Endothelial cell of umbilical vein (primary cell): Measurements from ENCODE around the gene P2RX2. TPM values are rescaled to one million over a fixed set of nuclear protein-coding genes. Genes with fewer than 3 reads are reported as not detected.

Experiments
- BruUV-seq: library from RNA; stranded (reverse); fragments of 400-500 nt; replicated peaks from 2 replicates; lab custom pipeline; 2021; lab: Mats Ljungman, UMichigan
- CTCF ChIA-PET: fragments of 300-600, 350-600 bp; sonication (Branson Sonifier 250); formaldehyde crosslinking; loops from one replicate; lab custom pipeline; 2021; ENCODE audit warnings: antibody characterized with exemption, inconsistent platforms; lab: Charles Lee
- POLR2A ChIA-PET: fragments of 300-600, 350-600 bp; sonication (Branson Sonifier 250); formaldehyde crosslinking; loops from one replicate; lab custom pipeline; 2021; ENCODE audit warnings: antibody characterized with exemption, inconsistent platforms; lab: Charles Lee
- DNase-seq: peaks from one replicate; pipeline ENCODE4 v3.0.0-alpha.2; 2011; ENCODE audit warnings: low read depth, low spot score
- FAIRE-seq: peaks from 2 replicates; lab custom pipeline; 2011; peaks lifted over from hg19 to GRCh38; lab: Jason Lieb, UNC
- H2AFZ ChIP-seq: 2 replicates; pipeline ENCODE4 v1.6.0; 2012; ENCODE audit warnings: low read depth, low read length, control low read depth, inconsistent platforms
- H3K27ac ChIP-seq: 2 replicates; pipeline ENCODE4 v1.5.1; 2011; ENCODE audit warnings: low read depth, mild to moderate bottlenecking, control low read depth, low read length, moderate library complexity; ENCODE audit not compliant: insufficient read depth
- H3K27me3 ChIP-seq, 2 experiments: 2 replicates each; pipeline versions ENCODE4 v1.6.0 to v1.6.1; 2011; ENCODE audit warnings: low read length in 2 of 2, mixed read lengths in 1 of 2; ENCODE audit not compliant: control insufficient read depth in 2 of 2, insufficient read depth in 2 of 2
- H3K36me3 ChIP-seq, 2 experiments: 2 replicates in 1 of 2; 3 replicates in 1 of 2; pipeline ENCODE4 v1.5.1; 2011; ENCODE audit warnings: low read length in 2 of 2, mild to moderate bottlenecking in 1 of 2, moderate library complexity in 1 of 2; ENCODE audit not compliant: control insufficient read depth in 2 of 2, insufficient read depth in 2 of 2; ENCODE audit errors: extremely low read depth in 1 of 2
- H3K4me1 ChIP-seq: 3 replicates; pipeline ENCODE4 v1.5.1; 2011; ENCODE audit warnings: mild to moderate bottlenecking, low read length; ENCODE audit not compliant: control insufficient read depth, insufficient read depth; ENCODE audit errors: extremely low read depth
- H3K4me2 ChIP-seq: 2 replicates; pipeline ENCODE4 v1.6.1; 2011; ENCODE audit warnings: low read length, control low read depth, mixed read lengths; ENCODE audit not compliant: insufficient read depth
- H3K4me3 ChIP-seq, 3 experiments: fragments of 200-600 bp in 1 of 3; sonication (generic), shearing (Covaris generic) in 1 of 3; replicated peaks in 1 of 3; 2 replicates each; pipeline ENCODE4 v1.5.1; 2011 to 2016; ENCODE audit warnings: control low read depth in 3 of 3, low read length in 3 of 3, mild to moderate bottlenecking in 2 of 3, inconsistent platforms in 1 of 3, low read depth in 1 of 3, moderate library complexity in 1 of 3; ENCODE audit not compliant: insufficient read depth in 1 of 3
- H3K79me2 ChIP-seq: 2 replicates; pipeline ENCODE4 v1.6.0; 2012; ENCODE audit warnings: low read length, inconsistent platforms; ENCODE audit not compliant: control insufficient read depth, insufficient read depth
- H3K9ac ChIP-seq: replicated peaks from 2 replicates; pipeline ENCODE3; 2011; ENCODE audit warnings: low read length, control low read depth; ENCODE audit not compliant: insufficient read depth; ENCODE audit errors: extremely low read depth
- H3K9me1 ChIP-seq: replicated peaks from 3 replicates; pipeline ENCODE4 v1.6.0; 2011; ENCODE audit warnings: mild to moderate bottlenecking, low read length; ENCODE audit not compliant: control insufficient read depth, insufficient read depth; ENCODE audit errors: extremely low read depth
- H3K9me3 ChIP-seq: replicated peaks from 2 replicates; pipeline ENCODE4 v1.5.1; 2012; ENCODE audit warnings: low read length, inconsistent platforms; ENCODE audit not compliant: control insufficient read depth, insufficient read depth
- H4K20me1 ChIP-seq: replicated peaks from 2 replicates; pipeline ENCODE3; 2011; ENCODE audit warnings: mild to moderate bottlenecking, low read length; ENCODE audit not compliant: control insufficient read depth, insufficient read depth; ENCODE audit errors: extremely low read depth
- CTCF ChIP-seq, 2 donors: IDR thresholded peaks; 1 replicate in 1 of 2; 2 replicates in 1 of 2; pipeline ENCODE4 v1.5.1; 2011; ENCODE audit warnings: low read length in 2 of 2, mild to moderate bottlenecking in 2 of 2, moderate library complexity in 2 of 2, control low read depth in 1 of 2, inconsistent platforms in 1 of 2, low read depth in 1 of 2; ENCODE audit not compliant: insufficient read depth in 1 of 2; ENCODE audit errors: extremely low read depth in 1 of 2
- EZH2 ChIP-seq: IDR thresholded peaks from 2 replicates; pipeline ENCODE4 v1.6.1; 2012; ENCODE audit warnings: borderline replicate concordance, low read depth, mild to moderate bottlenecking, moderate library complexity, low read length, inconsistent platforms; ENCODE audit not compliant: severe bottlenecking
- FOS ChIP-seq: IDR thresholded peaks from 2 replicates; pipeline ENCODE4 v1.6.1; 2011; ENCODE audit warnings: mild to moderate bottlenecking, low read length, moderate library complexity, borderline replicate concordance; ENCODE audit not compliant: insufficient read depth
- GATA2 ChIP-seq: IDR thresholded peaks from 2 replicates; pipeline ENCODE4 v1.7.0; 2011; ENCODE audit warnings: low read depth, mild to moderate bottlenecking, moderate library complexity, mixed read lengths, low read length; ENCODE audit not compliant: insufficient read length, insufficient read depth
- JUN ChIP-seq: IDR thresholded peaks from 2 replicates; pipeline ENCODE4 v1.6.1; 2011; ENCODE audit warnings: borderline replicate concordance, low read depth; ENCODE audit not compliant: insufficient read length, insufficient read depth
- MAX ChIP-seq: IDR thresholded peaks from 2 replicates; pipeline ENCODE4 v1.6.1; 2011; ENCODE audit not compliant: insufficient read depth, insufficient read length
- MYC ChIP-seq: IDR thresholded peaks from one replicate; pipeline ENCODE4 v1.6.1; 2011; ENCODE audit warnings: mild to moderate bottlenecking, low read depth, low read length
- POLR2A ChIP-seq: IDR thresholded peaks from 2 replicates; pipeline ENCODE4 v1.6.1; 2012; ENCODE audit warnings: low read depth, mild to moderate bottlenecking, control low read depth, low read length
- POLR2AphosphoS5 ChIP-seq: IDR thresholded peaks from 2 replicates; pipeline ENCODE4 v1.6.1; 2012; ENCODE audit warnings: low read depth, mild to moderate bottlenecking, control low read depth, low read length, moderate library complexity; ENCODE audit not compliant: insufficient read depth
- dilution Hi-C: fragments of 300-500 bp; cut with MboI; formaldehyde crosslinking; loops from one replicate; pipeline ENCODE4 v1.15.0; 2019; ENCODE audit warnings: low sequenced_read_pairs; ENCODE audit not compliant: extremely low pct_ligation_motif_present
- intact Hi-C: fragments of 100-400 bp; cut with micrococcal nuclease; formaldehyde crosslinking; loops from one replicate; pipeline ENCODE4 v1.10.0; 2022
- polyA plus RNA-seq, 4 experiments: library from polyadenylated mRNA; depleted of rRNA in 3 of 4; stranded (reverse) in 3 of 4; unstranded in 1 of 4; fragments of >200 nt; gene quantifications; 2 replicates each; pipeline versions ENCODE4 v1.2.1 to v1.2.3, GENCODE V29; 2011 to 2012; ENCODE audit warnings: missing spikeins in 1 of 4
- total RNA-seq: library from RNA; stranded (reverse); gene quantifications from 2 replicates; pipeline ENCODE4 v1.2.3, GENCODE V29; 2021

The P2RX2 gene
- total and polyA plus RNA-seq, 2 donors (not counting 3 experiments of a cell fraction or from before 2014, with no cell fraction given): not detected

- no peaks in the 10 kb centered on the region for H3K9me3 ChIP-seq
- no peaks in the 10 kb centered on the region for H3K79me2 ChIP-seq
- no peak overlapping the region for H3K4me2 ChIP-seq
- peaks cover 3 to 30% of the 10 kb centered on the region in 2 experiments for H3K27me3 ChIP-seq
- H3K9ac ChIP-seq: no peak overlapping the region
- ChIA-PET POLR2A (no interaction called here), CTCF (interaction anchor here (2.0 to 7.3 kb wide), 2 partner anchors 10 to 34 kb away, joined by 9 to 102 read pairs; partner anchors contain the start of gene P2RX2)
- no peaks in the 10 kb centered on the region for H4K20me1 ChIP-seq
- BruUV-seq: no TSS peak
- no peak for TF ChIP-seq MAX
- no peak for TF ChIP-seq MYC
- no peaks in the 10 kb centered on the region for H3K36me3 ChIP-seq
- no peak for FAIRE-seq
- H3K9me1 ChIP-seq: no peaks in the 10 kb centered on the region
- peaks cover 21% of the 10 kb centered on the region for H3K4me1 ChIP-seq
- no peak overlapping the region for H2AFZ ChIP-seq
- H3K4me3 ChIP-seq: no peak overlapping the region
- intact Hi-C loops (loop anchor here (1.0 kb wide), 1 partner anchor 10 kb away; no protein-coding TSS in a partner anchor), dilution Hi-C loops (no loop called here)
- no peak for DNase-seq
- H3K27ac ChIP-seq: no peak overlapping the region
These were observed 13.7 kb upstream of the P2RX2 start for GRCh38 chr12:132604668-132605441.

GRCh38 chr12:132605892-132606291 lies 12.7 kb upstream of the P2RX2 start:
- no peak overlapping the region for H3K9ac ChIP-seq
- TF ChIP-seq EZH2 (no peak), FOS (no peak), POLR2A (no peak), POLR2AphosphoS5 (no peak), MAX (no peak), CTCF (IDR thresholded peaks at IDR 0.05; ENCODE audit: extremely low read depth in 1 of 2, insufficient read depth in 1 of 2, low read depth in 1 of 2, low read length in 2 of 2) (no peak), MYC (no peak), JUN (no peak), GATA2 (no peak)
- FAIRE-seq (no peak), DNase-seq (no peak)
- no peaks in the 10 kb centered on the region for H3K79me2 ChIP-seq
- no peak overlapping the region for H2AFZ ChIP-seq
- H3K9me3 ChIP-seq: no peaks in the 10 kb centered on the region
- H3K27me3 ChIP-seq: peaks cover 3 to 33% of the 10 kb centered on the region in 2 experiments
- POLR2A ChIA-PET: no interaction called here
- dilution Hi-C loops (no loop called here), intact Hi-C loops (no loop called here)
- H3K36me3 ChIP-seq: no peaks in the 10 kb centered on the region
- H3K4me2 ChIP-seq: no peak overlapping the region
- CTCF ChIA-PET: no interaction called here
- H3K27ac ChIP-seq: no peak overlapping the region
- peaks cover 17% of the 10 kb centered on the region for H3K4me1 ChIP-seq
- no peaks in the 10 kb centered on the region for H3K9me1 ChIP-seq
- BruUV-seq: no TSS peak
- no peak overlapping the region for H3K4me3 ChIP-seq
- H4K20me1 ChIP-seq: no peaks in the 10 kb centered on the region
